H7 (cell line): ENCODE data around the gene PMPCA. TPM values are rescaled to one million over a fixed set of nuclear protein-coding genes. Genes with fewer than 3 reads are reported as not detected.

ENCODE experiments used
- DNase-seq: peaks from one replicate; pipeline ENCODE4 v3.0.0; 2012
- H3K27me3 ChIP-seq: 2 replicates; pipeline ENCODE4 v1.6.0; 2011; ENCODE audit warnings: mild to moderate bottlenecking, low read length; ENCODE audit not compliant: control insufficient read depth, insufficient read depth
- H3K36me3 ChIP-seq: replicated peaks from 2 replicates; pipeline ENCODE4 v1.5.1; 2011; ENCODE audit warnings: low read length; ENCODE audit not compliant: control insufficient read depth, insufficient read depth
- H3K4me3 ChIP-seq: 2 replicates; pipeline ENCODE4 v1.5.1; 2011; ENCODE audit warnings: low read depth, mild to moderate bottlenecking, control low read depth, low read length, moderate library complexity; ENCODE audit not compliant: insufficient read depth
- total RNA-seq: library from RNA; depleted of rRNA; stranded (reverse); fragments of >200 nt; shearing (Covaris generic); gene quantifications from 2 replicates; pipeline ENCODE4 v1.2.3, GENCODE V29; 2014

PMPCA gene
- total RNA-seq, 1 experiment from 2014 or later = 100 TPM

DNA sequence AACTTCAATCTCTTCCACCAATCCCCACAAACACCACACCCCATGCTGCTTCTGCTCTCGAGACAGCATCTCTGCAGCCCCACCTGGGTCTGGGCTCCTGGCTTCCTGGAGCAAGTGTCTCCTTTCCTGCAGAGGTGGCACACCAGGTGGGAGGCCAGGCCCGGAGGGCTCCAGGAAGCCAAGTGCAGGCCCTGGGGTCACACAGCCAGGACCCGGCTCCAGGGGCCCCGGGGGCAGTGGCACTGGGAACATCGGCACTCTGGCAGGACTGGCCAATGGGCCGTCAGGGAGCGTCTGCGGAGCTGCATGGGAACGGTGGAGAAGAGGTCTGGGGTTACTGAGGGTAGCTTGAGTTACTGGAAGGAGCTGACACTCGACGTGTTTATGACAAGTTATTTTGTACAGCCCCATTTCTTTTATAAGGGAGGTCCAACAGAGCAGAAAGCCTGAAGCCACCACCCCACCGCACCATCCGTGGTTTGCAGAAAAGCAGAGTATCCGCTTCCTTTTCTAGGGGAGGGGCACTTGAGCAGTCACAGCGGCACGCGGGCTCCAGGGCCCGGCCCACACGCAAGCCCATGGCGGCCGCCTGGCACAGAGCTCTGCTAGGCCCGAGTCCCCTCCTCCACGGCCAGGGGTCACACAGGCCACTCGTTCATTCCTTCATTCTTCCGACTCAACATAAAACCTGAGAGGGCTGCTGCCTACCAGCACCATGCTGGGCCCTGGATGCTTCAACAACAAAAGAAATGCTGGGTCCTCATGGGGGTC is 43.8 kb downstream of the PMPCA start:
- Histone ChIP-seq H3K4me3 (no peak overlapping the region), H3K27me3 (no peaks in the 10 kb centered on the region), H3K36me3 (peaks cover 52% of the 10 kb centered on the region)
- DNase-seq = no peak

DNA sequence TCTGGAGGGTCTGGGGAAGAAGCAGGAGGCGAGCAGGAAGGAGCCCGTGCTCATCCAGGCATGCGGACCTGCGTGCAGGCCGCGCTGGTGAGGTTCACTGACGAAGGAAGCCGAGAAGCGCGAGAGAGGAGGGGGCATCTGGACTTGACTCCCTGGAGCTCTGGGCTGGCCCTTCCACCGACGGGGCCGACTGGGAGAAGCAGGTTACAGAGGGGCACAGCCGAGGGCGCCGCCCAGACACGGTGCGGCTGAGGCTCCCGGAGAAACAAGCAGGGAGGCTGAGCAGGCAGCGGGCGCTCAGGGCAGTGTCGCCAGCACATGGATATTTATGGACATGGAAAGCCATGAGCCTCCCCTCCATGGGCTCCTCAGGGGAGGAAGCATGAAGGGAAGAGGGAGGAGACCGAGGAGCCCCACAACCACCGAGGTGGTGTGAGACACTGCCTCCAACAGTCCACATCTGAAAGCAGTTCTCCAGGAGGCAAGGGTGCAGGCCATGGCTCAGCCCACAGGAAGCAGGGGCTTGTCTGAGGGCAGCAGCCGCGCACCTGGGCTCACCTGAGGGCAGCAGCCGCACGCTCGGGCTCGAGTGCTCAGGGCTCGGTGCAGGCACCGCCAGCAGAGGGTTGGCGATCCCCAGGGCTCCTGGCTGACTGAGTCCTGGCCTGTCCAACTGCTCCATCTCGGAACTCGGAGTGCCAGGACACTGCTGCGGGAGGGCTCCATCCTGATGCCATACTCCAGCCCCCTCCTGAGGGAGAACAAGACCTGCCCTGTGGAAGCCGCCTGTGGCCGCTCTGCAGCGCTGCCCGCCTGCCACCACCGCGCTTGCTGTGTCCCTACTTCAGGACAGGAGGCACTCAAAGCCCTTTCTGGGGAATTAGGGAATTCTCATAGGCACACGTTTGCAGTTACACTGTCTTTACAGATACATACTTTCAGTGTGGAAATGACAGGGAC is 44.9 kb downstream of the PMPCA start:
- no peak overlapping the region for H3K4me3 ChIP-seq
- H3K27me3 ChIP-seq = no peaks in the 10 kb centered on the region
- H3K36me3 ChIP-seq = peaks cover 55% of the 10 kb centered on the region
- no peak for DNase-seq

DNA sequence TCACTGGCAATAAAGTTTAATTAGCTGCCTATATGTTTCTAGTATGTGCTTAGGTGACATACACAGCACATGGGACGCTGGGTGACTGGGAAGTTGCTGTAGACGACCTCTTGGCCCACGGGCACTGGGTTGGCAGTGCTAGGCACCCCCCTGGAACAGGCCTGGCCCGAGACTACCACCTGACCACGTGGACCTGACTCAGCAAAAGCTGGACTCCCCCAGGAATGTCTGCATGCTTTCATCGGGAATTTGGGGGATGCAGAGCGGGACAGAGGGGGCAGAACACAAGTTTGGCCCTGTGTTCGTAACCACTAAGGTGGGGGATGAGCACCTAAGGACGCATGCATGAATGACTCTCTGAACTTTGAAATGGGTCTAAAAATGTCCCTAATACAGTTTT is 45.8 kb downstream of the PMPCA start:
- Histone ChIP-seq H3K36me3 (peaks cover 52% of the 10 kb centered on the region), H3K4me3 (no peak overlapping the region), H3K27me3 (no peaks in the 10 kb centered on the region)
- DNase-seq = no peak

DNA sequence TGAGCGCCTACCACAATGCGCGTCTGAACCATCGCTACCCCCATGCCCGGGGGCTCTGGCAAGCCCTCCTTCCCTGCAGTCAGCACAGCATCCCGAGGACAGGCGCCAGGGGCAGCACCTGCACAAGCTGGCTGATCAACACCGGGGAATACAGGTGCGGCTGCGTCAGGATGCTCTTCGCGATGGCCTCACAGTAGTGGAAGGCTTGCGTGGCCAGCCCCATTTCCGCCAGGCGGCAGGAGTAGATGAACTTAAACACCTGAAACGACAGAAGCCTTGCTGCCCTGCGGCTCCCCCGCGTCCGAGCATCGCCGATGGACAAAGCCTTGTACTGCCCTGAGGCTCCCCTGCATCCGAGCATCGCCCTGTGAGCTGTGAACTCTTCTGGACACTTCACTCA is 46.9 kb downstream of the PMPCA start:
- H3K27me3 ChIP-seq = no peaks in the 10 kb centered on the region
- peaks cover 58% of the 10 kb centered on the region for H3K36me3 ChIP-seq
- H3K4me3 ChIP-seq = no peak overlapping the region
- DNase-seq = no peak

DNA sequence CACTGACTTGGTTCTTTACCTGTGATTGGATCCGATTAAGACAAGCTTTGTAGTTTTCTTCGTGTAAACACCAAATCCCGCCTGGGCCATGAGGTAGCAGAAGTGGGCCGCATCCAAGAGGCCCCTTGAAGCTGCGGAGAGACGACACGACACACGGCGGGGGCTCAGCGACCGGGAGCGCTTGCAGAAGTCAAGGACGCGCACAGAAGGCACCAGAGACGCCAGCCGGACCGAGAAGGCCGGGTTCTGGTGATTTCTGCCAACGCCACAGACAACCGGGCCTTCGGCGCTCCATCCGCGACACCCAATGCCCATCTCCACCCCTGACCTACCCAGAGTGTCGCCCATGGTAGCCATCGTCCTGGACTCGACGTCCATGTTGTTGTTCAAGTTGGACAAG is 49.0 kb downstream of the PMPCA start:
- Histone ChIP-seq H3K36me3 (peaks cover 70% of the 10 kb centered on the region), H3K4me3 (no peak overlapping the region), H3K27me3 (no peaks in the 10 kb centered on the region)
- no peak for DNase-seq

DNA sequence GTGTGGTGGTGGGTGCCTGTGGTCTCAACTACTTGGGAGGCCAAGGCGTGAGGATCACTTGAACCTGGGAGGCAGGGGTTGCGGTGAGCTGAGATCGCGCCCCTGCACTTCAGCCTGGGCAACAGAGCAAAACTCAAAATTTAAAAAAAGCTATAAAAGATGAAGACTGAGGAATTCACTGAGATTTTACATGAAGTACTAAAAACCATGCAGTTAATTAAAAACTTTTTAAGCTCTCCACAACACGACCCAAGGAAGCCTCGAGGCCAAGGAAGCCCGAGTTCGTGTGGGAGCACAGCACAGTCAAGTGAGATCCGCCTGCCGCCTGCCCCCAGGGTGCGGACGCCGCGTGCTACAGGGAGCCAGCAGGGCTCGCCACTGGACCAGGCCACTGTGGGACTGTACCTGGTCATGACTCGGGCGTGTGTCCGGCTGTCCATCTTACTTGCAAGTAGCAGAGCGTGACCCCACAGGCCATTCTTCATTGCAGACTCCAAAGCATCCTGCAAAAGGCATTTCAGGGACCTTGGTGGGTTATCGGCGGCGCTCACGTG is 50.4 kb downstream of the PMPCA start:
- Histone ChIP-seq H3K36me3 (peaks cover 66% of the 10 kb centered on the region), H3K27me3 (no peaks in the 10 kb centered on the region), H3K4me3 (no peak overlapping the region)
- DNase-seq = no peak

DNA sequence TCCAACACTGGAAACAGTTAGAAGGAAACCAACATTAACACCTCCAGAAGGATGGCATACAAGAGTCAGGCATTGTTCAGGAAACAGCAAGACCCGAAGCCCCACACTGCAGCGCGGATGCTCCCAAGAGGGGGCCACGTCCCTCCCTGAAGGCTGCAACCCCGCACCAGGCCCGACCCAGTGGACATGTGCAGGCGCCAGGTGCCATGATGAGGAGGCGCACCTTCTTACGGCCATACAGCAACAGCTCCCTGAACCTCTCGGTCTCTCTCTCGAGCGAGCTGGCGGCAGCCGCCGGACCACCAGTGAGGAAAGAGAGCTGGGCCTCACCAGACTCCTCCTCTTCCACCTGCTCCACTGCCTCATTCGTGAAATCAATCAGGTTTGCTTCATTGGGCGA is 52.2 kb downstream of the PMPCA start:
- peaks cover 66% of the 10 kb centered on the region for H3K36me3 ChIP-seq

DNA sequence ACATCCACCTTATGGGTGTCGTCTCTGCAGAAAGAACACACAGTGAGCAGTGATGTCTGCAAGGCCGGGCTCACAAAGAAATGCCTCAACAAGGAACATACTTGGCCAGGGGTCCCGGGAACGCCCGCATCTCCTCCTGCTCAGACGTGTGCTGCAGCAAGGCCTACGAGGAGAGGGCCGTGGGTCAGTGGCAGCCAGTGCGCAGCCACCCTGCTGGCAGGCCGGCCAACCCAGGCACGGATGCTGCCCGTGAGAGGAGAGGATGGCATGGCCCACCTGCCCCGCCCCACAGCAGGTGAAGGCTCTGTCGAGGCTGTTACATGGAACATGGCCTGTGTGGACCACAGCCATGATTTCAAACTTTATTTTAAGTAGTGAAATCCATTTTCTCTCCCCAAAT is 53.1 kb downstream of the PMPCA start:
- peaks cover 67% of the 10 kb centered on the region for H3K36me3 ChIP-seq
- DNase-seq = peak; percentile 52

More for the DNA sequence above, 52.2 kb downstream of the PMPCA start:
- DNase-seq = no peak
- no peaks in the 10 kb centered on the region for H3K27me3 ChIP-seq
- H3K4me3 ChIP-seq = no peak overlapping the region

DNA sequence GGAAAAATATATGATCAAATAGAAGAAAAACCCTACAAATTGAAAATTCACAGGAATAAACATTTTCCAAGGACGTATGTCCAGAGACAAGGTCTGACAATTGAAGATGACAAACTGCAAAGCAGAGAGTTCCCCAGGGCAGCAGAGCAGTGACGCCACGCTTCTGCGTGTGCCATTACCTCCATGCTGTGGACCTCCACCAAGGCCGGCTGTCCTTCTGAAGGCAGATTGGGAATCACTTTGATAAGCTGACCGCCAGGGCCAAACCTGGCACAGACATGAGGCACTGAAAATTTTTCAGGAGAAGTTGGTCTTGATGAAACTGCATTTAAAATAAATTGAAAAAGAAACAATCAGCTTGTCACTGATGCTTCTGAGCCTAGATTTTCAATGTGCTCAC is 53.8 kb downstream of the PMPCA start:
- no peaks in the 10 kb centered on the region for H3K27me3 ChIP-seq
- H3K36me3 ChIP-seq = peaks cover 63% of the 10 kb centered on the region
- no peak overlapping the region for H3K4me3 ChIP-seq
- no peak for DNase-seq

More for the DNA sequence above, 53.1 kb downstream of the PMPCA start:
- Histone ChIP-seq H3K4me3 (no peak overlapping the region), H3K27me3 (no peaks in the 10 kb centered on the region)

DNA sequence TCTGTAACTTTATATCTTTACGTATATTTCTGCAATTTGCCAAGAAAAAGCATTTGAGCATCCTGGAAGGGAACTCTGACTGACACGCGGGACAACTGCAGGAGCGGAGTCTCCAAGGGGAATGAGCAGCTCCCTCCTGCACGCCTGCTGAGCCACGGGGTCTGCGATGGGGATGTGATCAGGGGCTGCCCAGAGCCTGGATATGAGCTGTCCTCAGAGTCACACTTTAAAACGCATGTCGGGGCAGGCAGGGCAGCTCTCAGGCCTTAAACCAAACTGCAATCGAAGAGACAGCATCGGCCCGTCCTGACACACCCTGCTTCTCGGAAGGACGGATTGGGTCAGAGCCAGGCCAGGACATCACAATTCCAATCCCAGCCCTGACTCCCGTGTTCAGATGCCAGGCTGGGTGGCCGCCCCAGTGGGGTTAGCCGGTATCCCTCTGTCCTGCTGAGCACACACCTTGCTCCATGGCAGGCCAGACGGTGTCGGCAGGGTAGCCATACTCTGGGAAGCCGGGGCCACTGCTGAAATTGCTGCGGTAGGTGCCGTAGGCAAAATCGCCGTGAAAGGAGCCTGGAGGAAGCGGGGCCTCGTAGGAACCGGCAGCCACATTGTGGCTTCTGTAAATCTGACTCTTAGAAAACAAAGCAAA is 55.2 kb downstream of the PMPCA start:
- H3K36me3 ChIP-seq = peaks cover 64% of the 10 kb centered on the region
- no peak overlapping the region for H3K4me3 ChIP-seq
- H3K27me3 ChIP-seq = no peaks in the 10 kb centered on the region
- DNase-seq = no peak

DNA sequence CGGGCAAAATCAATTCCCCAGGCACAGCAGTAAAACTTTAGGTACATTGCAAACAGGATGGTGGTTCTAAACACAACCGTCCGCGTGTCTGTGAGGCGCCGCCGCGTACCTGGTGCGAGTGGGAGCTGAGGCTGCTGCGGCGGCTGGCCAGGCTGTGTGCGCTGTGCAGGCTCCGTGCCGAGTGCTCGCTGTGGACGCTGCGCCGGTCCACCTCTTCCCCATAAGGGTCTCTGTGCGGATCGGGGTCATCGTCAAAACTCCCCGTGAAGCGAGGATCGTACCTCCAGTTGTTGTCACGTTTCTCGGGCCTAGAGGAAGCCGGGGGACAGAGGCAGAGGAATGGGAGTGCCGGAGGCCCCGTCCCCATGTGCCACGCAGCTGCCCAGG is 55.7 kb downstream of the PMPCA start:
- DNase-seq = no peak
- no peak overlapping the region for H3K4me3 ChIP-seq
- peaks cover 65% of the 10 kb centered on the region for H3K36me3 ChIP-seq
- no peaks in the 10 kb centered on the region for H3K27me3 ChIP-seq

DNA sequence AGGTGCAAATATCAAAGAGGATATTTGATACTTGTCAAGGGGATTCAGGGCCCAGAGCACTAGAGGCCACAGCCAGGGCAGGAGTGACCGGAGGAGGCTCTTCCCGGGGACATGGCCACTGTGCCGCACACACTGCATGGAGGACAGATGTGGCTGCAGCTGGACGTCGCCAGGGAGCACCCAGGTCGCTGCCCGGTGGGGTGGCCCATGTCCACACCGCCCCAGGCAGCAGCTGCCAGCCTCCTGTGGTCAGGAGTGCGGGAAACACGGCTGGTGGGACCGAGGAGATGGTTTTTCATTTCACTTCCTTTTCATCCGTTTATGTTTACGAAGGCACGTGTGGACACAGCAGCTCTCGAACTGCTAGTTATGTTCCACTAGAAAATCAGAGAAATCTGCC is 57.3 kb downstream of the PMPCA start:
- Histone ChIP-seq H3K4me3 (no peak overlapping the region), H3K27me3 (no peaks in the 10 kb centered on the region), H3K36me3 (peaks cover 65% of the 10 kb centered on the region)
- no peak for DNase-seq

DNA sequence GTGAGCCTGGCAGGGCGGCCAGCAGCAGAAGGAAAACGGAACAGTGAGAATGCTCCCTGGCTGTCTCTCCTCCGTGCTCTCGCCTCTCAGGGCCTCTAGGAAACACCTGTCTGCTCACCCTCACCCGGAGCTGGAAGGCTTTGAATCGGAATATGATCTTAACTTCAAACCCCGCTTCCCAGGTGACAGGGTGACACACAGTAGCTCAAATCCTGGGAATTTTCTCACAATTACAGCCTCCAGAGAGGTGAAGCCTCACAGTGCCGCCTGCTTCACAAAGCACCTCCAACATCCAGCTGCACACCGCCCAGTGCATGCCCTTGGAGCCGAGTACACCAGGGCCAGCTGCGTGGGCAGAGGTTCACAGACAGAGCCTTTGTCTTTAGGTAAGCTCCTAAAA is 59.9 kb downstream of the PMPCA start:
- H3K36me3 ChIP-seq = peaks cover 71% of the 10 kb centered on the region

DNA sequence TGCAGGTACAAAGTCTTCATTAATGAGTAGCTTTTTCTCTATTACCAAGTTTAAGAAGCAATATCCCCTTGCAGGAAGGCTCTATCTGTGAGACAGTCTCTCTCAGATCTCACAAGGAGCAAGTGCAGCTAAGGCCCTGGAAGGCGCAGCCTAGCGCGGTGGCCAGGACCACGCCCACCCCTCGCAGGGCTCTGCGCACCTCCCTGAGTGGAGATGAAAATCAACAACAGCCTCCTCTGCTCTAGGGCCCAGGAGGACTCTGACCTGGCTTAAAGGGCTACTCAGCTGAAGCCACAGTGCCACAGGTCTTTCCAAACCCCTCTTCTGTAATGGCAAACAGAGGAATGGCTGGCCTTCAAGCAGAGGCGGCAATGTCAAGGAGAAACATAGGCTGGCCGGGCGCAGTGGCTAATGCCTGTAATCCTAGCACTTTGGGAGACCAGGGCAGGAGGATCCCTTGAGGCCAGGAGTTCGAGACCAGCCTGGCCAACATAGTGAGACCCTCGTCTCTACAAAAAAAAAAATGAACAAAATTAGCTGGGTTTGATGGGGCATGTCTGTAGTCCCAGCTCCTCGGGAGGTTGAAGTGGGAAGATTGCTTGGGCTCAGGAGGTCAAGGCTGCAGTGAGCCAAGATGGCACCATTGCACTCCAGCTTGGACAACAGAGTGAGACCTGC is 60.5 kb downstream of the PMPCA start:
- no peak overlapping the region for H3K4me3 ChIP-seq
- DNase-seq = no peak
- H3K36me3 ChIP-seq = peaks cover 72% of the 10 kb centered on the region
- no peaks in the 10 kb centered on the region for H3K27me3 ChIP-seq

More for the DNA sequence above, 59.9 kb downstream of the PMPCA start:
- no peak overlapping the region for H3K4me3 ChIP-seq
- H3K27me3 ChIP-seq = no peaks in the 10 kb centered on the region
- no peak for DNase-seq
